WTC11 (cell line): ENCODE data around the gene NEDD1. TPM values are rescaled to one million over a fixed set of nuclear protein-coding genes. Genes with fewer than 3 reads are reported as not detected.

Source experiments
- ATAC-seq: fragments of 200-7000 bp; cut with Tn5 transposase; 2 replicates; pipeline ENCODE4 v1.10.0; 2021; ENCODE audit warnings: mild to moderate bottlenecking, moderate library complexity
- CTCF ChIA-PET: fragments of 300-600 bp; sonication (Branson Sonifier 250); formaldehyde crosslinking; loops from one replicate; lab custom pipeline; 2021; ENCODE audit warnings: antibody characterized with exemption; lab: Charles Lee
- POLR2A ChIA-PET: fragments of 350-600 bp; sonication (Branson Sonifier 250); formaldehyde crosslinking; loops from one replicate; lab custom pipeline; 2021; ENCODE audit warnings: antibody characterized with exemption; lab: Charles Lee
- DNase-seq: peaks from one replicate; pipeline ENCODE4 v3.0.0; 2021; ENCODE audit warnings: low spot score
- H3K27ac Mint-ChIP-seq: 2 replicates; pipeline ENCODE4 v1.8.0; 2021; ENCODE audit warnings: mixed read lengths
- H3K27me3 Mint-ChIP-seq: 2 replicates; pipeline ENCODE4 v1.8.0; 2021; ENCODE audit warnings: low read depth, mild to moderate bottlenecking, moderate library complexity, mixed read lengths
- H3K36me3 Mint-ChIP-seq: 2 replicates; pipeline ENCODE4 v1.8.0; 2021; ENCODE audit warnings: mixed read lengths
- H3K4me1 Mint-ChIP-seq: 2 replicates; pipeline ENCODE4 v1.8.0; 2022; ENCODE audit warnings: mixed read lengths
- H3K4me3 Mint-ChIP-seq: 2 replicates; pipeline ENCODE4 v1.8.0; 2021; ENCODE audit warnings: mild to moderate bottlenecking, moderate library complexity, mixed read lengths
- H3K9me3 Mint-ChIP-seq: 2 replicates; pipeline ENCODE4 v1.8.0; 2021; ENCODE audit warnings: mixed read lengths
- AFF4 ChIP-seq: sonication (generic); formaldehyde crosslinking; IDR thresholded peaks from 2 replicates; pipeline ENCODE4 v1.8.1; 2023; ENCODE audit warnings: mild to moderate bottlenecking, missing genetic modification reagents, borderline replicate concordance
- CBFB ChIP-seq: sonication (generic); formaldehyde crosslinking; IDR thresholded peaks from 2 replicates; pipeline ENCODE4 v1.8.1; 2022; ENCODE audit warnings: mild to moderate bottlenecking, low read depth, missing genetic modification reagents
- FOXJ3 ChIP-seq: sonication (generic); formaldehyde crosslinking; IDR thresholded peaks from 2 replicates; pipeline ENCODE4 v1.9.0; 2021; ENCODE audit warnings: missing genetic modification reagents, mild to moderate bottlenecking, borderline replicate concordance
- FOXK1 ChIP-seq: sonication (generic); formaldehyde crosslinking; IDR thresholded peaks from 2 replicates; pipeline ENCODE4 v1.8.0; 2022; ENCODE audit warnings: mild to moderate bottlenecking, moderate library complexity, missing genetic modification reagents
- GRHL2 ChIP-seq: fragments of 250-450 bp; sonication (Bioruptor Pico); IDR thresholded peaks from 2 replicates; pipeline ENCODE4 v1.8.0; 2022; ENCODE audit warnings: mild to moderate bottlenecking, moderate library complexity; ENCODE audit not compliant: insufficient replicate concordance, severe bottlenecking
- IRF2 ChIP-seq: sonication (generic); formaldehyde crosslinking; IDR thresholded peaks from 2 replicates; pipeline ENCODE4 v1.8.0; 2022; ENCODE audit warnings: low read depth, missing genetic modification reagents, borderline replicate concordance
- MXD4 ChIP-seq: fragments of 250-450 bp; sonication (Bioruptor Pico); IDR thresholded peaks from 2 replicates; pipeline ENCODE4 v1.8.0; 2021; ENCODE audit warnings: mild to moderate bottlenecking, moderate library complexity, borderline replicate concordance
- NR3C1 ChIP-seq: sonication (generic); formaldehyde crosslinking; conservative IDR thresholded peaks from 2 replicates; pipeline ENCODE4 v1.8.1; 2023; ENCODE audit warnings: low read depth, mild to moderate bottlenecking, missing genetic modification reagents
- SMAD3 ChIP-seq: sonication (generic); formaldehyde crosslinking; IDR thresholded peaks from 2 replicates; pipeline ENCODE4 v1.8.0; 2022; ENCODE audit warnings: missing genetic modification reagents, mild to moderate bottlenecking, borderline replicate concordance
- SP1 ChIP-seq: sonication (generic); formaldehyde crosslinking; conservative IDR thresholded peaks from 2 replicates; pipeline ENCODE4 v1.8.1; 2022; ENCODE audit warnings: missing genetic modification reagents
- TCF7 ChIP-seq: sonication (generic); formaldehyde crosslinking; IDR thresholded peaks from 2 replicates; pipeline ENCODE4 v1.8.0; 2022; ENCODE audit warnings: mild to moderate bottlenecking, low read depth, missing genetic modification reagents, moderate library complexity
- TEAD4 ChIP-seq: sonication (generic); formaldehyde crosslinking; IDR thresholded peaks from 2 replicates; pipeline ENCODE4 v1.8.0; 2022; ENCODE audit warnings: mild to moderate bottlenecking, missing genetic modification reagents
- ZNF396 ChIP-seq: fragments of 250-450 bp; sonication (Bioruptor Pico); IDR thresholded peaks from 2 replicates; pipeline ENCODE4 v1.8.0; 2021; ENCODE audit warnings: mild to moderate bottlenecking, moderate library complexity, borderline replicate concordance
- ZNF423 ChIP-seq: fragments of 250-450 bp; sonication (Bioruptor Pico); IDR thresholded peaks from 2 replicates; pipeline ENCODE4 v2.1.2; 2022; ENCODE audit warnings: mild to moderate bottlenecking, moderate library complexity
- total RNA-seq: library from RNA; stranded (reverse); gene quantifications from 3 replicates; pipeline ENCODE4 v1.2.3, GENCODE V29; 2021
- TF ChIP-seq, protein P1 (sequence below): fragments of 250-450 bp; sonication (Bioruptor Pico); IDR thresholded peaks from 2 replicates; pipeline ENCODE4 v1.9.0; 2021; ENCODE audit warnings: mild to moderate bottlenecking, borderline replicate concordance
- TF ChIP-seq, protein P2 (sequence below): sonication (generic); formaldehyde crosslinking; IDR thresholded peaks from 2 replicates; pipeline ENCODE4 v1.8.1; 2022; ENCODE audit warnings: mild to moderate bottlenecking, missing genetic modification reagents, moderate library complexity, borderline replicate concordance
- TF ChIP-seq, protein P3 (sequence below): sonication (generic); formaldehyde crosslinking; IDR thresholded peaks from 2 replicates; pipeline ENCODE4 v1.8.1; 2023; ENCODE audit warnings: mild to moderate bottlenecking, missing genetic modification reagents, moderate library complexity
- TF ChIP-seq, protein P4 (sequence below): fragments of 250-450 bp; sonication (Bioruptor Pico); IDR thresholded peaks from 2 replicates; pipeline ENCODE4 v2.1.2; 2022; ENCODE audit warnings: mild to moderate bottlenecking, moderate library complexity

Gene NEDD1
- total RNA-seq, 1 experiment from 2014 or later = 29.3 TPM

DNA sequence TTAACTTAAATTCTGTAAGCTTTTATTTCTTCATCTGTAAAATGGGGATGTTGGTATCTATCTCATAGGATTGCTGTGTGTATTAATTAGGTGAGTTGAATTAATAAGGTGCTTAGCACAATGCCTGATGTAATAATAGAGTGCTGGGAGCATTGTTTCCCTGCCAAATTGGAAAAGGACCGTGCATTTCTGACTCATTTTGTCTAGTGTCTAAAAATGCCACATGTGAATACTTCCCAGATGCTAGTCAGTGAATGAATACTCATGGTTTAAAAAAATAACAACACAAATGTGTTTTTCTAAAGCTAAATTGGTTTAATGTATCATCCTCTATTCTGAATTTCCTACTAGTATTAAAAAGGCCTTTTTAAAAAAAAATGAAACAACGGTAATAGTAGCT lies 45.4 kb upstream of the NEDD1 start:
- CTCF ChIA-PET = no interaction called here
- DNase-seq (no peak), ATAC-seq (no peak)
- TF ChIP-seq NR3C1 (CRISPR knock-in tag) = no peak
- TF ChIP-seq IRF2 = no peak
- no peak for TF ChIP-seq GRHL2
- TF ChIP-seq, protein P1, sequence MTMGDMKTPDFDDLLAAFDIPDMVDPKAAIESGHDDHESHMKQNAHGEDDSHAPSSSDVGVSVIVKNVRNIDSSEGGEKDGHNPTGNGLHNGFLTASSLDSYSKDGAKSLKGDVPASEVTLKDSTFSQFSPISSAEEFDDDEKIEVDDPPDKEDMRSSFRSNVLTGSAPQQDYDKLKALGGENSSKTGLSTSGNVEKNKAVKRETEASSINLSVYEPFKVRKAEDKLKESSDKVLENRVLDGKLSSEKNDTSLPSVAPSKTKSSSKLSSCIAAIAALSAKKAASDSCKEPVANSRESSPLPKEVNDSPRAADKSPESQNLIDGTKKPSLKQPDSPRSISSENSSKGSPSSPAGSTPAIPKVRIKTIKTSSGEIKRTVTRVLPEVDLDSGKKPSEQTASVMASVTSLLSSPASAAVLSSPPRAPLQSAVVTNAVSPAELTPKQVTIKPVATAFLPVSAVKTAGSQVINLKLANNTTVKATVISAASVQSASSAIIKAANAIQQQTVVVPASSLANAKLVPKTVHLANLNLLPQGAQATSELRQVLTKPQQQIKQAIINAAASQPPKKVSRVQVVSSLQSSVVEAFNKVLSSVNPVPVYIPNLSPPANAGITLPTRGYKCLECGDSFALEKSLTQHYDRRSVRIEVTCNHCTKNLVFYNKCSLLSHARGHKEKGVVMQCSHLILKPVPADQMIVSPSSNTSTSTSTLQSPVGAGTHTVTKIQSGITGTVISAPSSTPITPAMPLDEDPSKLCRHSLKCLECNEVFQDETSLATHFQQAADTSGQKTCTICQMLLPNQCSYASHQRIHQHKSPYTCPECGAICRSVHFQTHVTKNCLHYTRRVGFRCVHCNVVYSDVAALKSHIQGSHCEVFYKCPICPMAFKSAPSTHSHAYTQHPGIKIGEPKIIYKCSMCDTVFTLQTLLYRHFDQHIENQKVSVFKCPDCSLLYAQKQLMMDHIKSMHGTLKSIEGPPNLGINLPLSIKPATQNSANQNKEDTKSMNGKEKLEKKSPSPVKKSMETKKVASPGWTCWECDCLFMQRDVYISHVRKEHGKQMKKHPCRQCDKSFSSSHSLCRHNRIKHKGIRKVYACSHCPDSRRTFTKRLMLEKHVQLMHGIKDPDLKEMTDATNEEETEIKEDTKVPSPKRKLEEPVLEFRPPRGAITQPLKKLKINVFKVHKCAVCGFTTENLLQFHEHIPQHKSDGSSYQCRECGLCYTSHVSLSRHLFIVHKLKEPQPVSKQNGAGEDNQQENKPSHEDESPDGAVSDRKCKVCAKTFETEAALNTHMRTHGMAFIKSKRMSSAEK (CRISPR knock-in tag) = no peak
- TF ChIP-seq, protein P2, sequence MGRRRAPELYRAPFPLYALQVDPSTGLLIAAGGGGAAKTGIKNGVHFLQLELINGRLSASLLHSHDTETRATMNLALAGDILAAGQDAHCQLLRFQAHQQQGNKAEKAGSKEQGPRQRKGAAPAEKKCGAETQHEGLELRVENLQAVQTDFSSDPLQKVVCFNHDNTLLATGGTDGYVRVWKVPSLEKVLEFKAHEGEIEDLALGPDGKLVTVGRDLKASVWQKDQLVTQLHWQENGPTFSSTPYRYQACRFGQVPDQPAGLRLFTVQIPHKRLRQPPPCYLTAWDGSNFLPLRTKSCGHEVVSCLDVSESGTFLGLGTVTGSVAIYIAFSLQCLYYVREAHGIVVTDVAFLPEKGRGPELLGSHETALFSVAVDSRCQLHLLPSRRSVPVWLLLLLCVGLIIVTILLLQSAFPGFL (CRISPR knock-in tag) = no peak
- TF ChIP-seq SP1 = no peak
- no peak for TF ChIP-seq TCF7 (CRISPR knock-in tag)
- TF ChIP-seq TEAD4 (CRISPR knock-in tag) = no peak
- no peak for TF ChIP-seq FOXK1 (CRISPR knock-in tag)
- no peak for TF ChIP-seq SMAD3
- no peak for TF ChIP-seq ZNF423 (CRISPR knock-in tag)
- no peak for TF ChIP-seq FOXJ3 (CRISPR knock-in tag)
- no peak for TF ChIP-seq ZNF396 (CRISPR knock-in tag)
- TF ChIP-seq, protein P3, sequence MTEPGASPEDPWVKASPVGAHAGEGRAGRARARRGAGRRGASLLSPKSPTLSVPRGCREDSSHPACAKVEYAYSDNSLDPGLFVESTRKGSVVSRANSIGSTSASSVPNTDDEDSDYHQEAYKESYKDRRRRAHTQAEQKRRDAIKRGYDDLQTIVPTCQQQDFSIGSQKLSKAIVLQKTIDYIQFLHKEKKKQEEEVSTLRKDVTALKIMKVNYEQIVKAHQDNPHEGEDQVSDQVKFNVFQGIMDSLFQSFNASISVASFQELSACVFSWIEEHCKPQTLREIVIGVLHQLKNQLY (CRISPR knock-in tag) = no peak
- no peak for TF ChIP-seq AFF4 (CRISPR knock-in tag)
- TF ChIP-seq, protein P4, sequence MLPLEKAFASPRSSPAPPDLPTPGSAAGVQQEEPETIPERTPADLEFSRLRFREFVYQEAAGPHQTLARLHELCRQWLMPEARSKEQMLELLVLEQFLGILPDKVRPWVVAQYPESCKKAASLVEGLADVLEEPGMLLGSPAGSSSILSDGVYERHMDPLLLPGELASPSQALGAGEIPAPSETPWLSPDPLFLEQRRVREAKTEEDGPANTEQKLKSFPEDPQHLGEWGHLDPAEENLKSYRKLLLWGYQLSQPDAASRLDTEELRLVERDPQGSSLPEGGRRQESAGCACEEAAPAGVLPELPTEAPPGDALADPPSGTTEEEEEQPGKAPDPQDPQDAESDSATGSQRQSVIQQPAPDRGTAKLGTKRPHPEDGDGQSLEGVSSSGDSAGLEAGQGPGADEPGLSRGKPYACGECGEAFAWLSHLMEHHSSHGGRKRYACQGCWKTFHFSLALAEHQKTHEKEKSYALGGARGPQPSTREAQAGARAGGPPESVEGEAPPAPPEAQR (CRISPR knock-in tag) = no peak
- TF ChIP-seq CBFB = no peak
- no peak for TF ChIP-seq MXD4
- Mint-ChIP-seq H3K36me3 (peaks cover 10% of the 10 kb centered on the region), H3K9me3 (peaks cover 19% of the 10 kb centered on the region), H3K27me3 (no peaks in the 10 kb centered on the region), H3K27ac (no peak overlapping the region), H3K4me3 (no peak overlapping the region), H3K4me1 (peaks cover 14% of the 10 kb centered on the region)
- POLR2A ChIA-PET = no interaction called here
